GM21360 (cell line): Measurements from ENCODE around the gene TFCP2L1.

Experiments used
- ATAC-seq: cut with Tn5 transposase; IDR thresholded peaks from one replicate; pipeline ENCODE4 v1.9.1; 2021; ENCODE audit warnings: mild to moderate bottlenecking, moderate library complexity; ENCODE audit not compliant: unreplicated experiment

The TFCP2L1 gene

DNA sequence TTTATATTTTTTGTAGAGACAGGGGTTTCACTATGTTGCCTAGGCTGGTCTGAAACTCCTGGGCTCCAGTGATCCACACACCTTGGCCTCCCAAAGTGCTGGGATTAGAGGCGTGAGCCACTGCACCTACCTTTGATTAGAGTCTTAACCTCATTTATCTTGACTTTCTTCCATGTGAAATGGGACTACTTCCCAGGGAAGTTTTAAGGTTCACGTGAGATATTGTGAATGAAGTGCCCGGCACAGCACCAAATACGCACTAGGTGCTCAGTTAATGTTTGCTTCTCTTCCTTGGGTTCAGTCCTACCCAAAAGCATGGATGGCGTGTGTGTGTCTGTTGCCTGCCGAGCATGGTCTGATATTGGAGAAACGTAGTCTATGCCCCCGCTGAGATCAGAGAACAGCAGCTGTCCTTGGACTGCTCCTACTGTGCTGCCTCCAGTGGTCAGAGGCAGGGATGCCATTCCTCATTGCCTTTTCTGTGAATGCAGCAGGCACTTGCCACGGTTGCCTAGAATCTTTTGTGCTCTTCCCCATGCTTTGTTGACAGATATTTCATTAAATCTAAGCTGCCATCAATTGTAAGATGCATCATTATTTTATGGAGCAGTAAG lies 12.3 kb upstream of the TFCP2L1 start:
- ATAC-seq, result no peak

DNA sequence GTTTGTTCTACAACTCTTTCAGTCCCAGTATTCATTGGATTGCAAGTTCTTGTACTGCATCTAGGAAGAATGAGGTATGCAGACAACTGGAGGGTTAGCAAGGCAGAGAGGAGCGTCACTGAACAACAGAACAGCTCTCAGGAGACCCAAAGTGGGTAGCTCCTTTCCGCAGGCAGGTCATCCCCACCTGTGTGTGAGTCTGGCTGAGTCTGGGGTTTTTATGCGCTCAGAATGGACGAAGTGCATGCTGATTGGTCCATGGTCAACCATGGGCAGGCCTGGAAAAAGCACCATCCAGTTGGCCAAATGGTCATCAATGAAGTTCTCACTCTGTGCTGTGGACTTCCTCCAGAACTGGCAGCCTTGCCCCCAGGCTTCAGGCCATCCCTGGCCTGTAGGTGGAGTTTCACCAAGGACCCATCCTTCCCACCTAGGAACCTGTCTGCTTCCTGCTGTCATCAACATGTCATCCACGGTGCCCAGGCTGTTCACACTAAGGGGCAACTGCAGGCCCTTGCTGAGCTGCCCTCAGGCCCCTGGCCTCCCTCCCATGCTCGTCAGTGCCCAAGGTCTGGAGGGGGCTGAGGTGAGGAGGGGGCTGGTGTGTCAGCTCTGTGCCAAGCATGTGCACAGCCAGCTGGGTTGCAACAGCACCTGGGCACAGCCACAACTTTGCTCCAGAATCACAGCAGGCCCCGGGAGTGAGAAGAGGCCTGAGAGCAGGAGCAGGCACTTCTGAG lies 11.1 kb upstream of the TFCP2L1 start:
- no peak for ATAC-seq

DNA sequence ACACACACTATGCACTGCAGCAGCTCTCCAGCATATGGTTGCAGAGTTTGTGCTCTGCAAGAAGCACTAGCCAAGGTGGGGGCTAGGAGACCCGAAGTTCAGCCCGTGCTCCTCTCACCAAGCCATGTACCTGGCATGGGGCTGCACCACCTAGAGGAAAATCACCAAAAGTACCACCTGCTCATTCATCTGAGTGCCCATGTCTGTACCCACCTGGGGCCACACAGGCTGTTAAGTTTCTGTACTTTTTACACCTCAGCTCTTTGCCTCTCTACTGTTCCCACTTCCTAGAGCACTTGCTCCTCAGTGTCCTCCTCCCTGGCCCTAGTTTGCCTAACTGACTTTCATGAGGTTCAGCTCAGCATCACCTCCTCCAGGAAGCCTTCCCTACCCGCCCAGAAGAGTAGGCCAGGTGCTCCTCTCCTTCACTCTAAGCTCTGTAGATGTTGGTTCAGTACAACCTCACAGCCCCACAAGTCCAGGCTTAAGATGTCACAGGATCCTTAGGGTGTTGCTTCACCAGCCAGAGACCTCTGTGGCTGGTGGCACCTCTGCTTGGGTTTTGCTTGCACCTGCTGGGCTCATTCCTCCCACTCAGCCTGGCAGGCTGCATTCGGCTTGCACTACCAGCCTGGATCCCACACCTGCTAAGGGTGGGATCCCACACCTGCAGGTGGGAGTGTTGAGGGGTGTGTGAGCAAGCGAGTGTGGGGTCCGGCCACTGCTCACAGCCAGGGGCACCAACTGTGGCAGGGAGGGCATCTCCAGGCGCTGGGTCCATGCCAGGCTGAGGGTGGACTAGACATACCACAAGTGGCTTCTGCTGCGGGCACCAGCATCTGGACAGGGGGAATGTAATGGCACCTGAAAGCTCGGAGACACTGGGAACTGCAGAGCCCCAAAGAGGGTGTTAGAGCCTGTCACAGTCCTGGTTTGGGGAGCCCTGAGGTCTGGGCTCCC lies 10.2 kb upstream of the TFCP2L1 start:
- no peak for ATAC-seq

DNA sequence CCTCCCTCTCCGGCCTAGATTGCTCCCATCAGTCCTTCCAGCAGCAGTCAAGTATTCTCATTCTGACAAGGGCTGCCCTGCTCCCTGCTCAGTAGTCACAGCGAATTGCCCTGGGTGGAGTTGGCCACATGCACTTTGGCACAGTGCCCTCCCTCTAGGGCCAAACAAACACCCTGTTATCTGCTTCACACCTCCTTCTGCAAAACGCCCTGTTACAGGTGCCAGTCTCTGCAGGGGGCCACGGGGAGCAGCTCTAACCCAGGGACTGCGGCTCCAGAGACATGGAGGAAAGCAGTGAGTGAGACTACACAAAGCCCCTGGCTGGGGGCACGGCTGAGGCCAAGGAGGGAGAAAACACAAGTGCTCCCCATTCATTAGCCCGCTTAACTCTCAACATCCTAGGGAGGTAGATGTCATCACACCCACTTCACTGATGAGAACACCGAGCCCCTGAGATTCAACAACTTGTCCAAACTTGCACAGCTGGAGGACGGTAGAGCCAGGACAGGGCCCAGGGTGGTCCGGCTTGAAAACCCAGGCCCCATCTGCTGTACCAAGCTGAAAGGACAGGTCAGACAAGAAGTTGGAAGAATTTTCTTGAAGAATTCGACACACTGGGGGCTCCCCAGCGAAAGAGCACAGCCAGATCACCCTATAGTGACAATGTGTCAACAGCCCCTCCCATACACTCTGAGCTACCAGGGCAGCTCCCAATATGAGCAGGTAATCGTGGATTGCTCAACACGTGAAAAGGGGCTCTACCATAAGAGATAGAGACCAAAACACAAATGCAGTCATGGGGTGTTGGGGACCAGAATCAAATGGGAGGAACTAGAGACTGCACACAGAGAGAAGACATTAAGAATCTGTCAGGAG lies 8.7 kb upstream of the TFCP2L1 start:
- no peak for ATAC-seq

DNA sequence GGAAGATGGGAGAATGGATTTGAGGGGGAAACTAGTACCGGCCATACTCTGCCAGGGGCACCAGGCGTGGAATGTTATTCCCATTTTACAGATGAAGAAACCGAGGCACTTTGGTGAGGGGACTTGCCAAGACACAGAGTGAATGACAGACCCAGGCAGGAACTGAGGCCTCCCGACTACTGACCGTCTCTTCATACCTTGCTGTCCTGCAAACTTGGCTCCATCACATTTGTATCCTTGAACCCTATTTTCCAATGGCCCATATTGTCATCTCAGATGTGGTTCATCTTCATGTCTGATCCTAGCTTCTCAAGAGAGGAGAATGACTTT lies 6.2 kb upstream of the TFCP2L1 start:
- no peak for ATAC-seq

DNA sequence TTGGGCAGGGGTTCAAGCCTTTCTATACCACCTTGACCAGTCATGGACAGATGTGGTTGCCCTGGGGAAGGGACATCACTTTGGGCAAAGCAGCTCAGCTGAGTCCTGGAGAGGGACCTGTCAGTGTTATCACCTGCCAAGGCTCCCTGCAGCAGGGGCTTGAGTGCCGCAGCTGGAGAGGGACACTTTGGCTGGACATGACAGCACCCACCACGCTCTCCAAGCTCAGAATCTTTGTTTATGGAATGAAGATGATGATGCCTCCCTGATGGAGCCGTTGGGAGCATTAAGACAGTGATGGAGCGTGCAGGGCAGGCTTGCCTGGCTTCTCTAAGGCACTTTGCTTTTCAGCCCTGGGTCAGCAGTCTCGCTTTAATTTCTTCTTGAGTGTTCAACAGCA lies 4.3 kb upstream of the TFCP2L1 start:
- ATAC-seq, result no peak

DNA sequence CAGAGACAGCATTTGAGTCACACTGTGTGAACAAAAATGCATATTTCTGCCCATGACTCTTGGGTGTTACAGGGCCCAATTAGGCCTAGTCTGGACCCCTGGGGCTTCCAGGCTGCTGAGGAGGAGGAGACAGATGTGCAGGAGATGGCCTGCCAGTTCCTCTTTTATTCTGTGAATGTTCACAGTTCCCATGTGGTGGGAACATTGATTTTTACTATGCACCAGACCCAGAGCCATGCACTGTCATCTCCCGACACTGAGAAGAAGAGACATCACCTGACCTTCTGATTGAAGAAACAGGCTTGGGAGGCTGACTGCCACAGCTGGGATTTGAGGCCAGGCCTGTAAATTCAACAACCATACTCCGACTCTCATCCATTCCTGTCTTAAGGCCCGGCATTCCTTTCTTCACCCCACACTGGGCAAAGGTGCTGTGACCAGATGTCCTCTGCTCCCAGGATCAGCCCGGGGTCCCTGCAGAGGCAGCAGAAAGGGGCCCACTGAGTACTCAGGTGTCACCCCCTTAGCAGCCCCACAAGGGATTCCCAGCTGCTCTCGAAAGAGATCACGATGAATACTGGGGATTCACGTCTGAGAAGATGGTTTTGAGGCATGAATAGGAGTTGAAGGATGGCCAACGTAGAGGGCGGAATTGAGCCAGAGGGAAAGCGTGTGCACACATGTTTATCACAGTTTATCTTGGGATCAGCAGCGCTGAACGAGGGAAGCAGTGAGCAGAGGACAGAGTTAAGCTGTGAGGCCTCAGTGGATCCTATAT lies 3.6 kb upstream of the TFCP2L1 start:
- ATAC-seq, result no peak

DNA sequence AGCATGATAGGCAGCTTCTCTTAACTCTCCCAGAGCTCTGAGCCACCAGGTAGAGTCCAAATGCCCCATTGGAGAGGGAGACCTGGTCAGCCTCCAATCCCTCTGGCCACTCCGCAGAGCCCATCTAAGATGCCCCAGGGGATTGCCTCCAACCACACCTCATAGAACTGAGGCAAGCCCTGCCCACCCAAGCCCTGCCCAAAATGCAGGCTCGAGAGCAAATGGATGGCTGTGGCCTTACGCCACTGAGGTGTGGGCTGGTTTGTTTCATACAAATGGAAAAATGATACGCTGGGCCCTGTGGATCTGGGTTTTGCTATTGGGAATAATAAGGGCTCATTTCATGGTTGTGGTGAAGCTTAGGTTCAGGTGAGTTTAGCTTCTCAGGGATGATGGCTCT lies 3.0 kb upstream of the TFCP2L1 start:
- ATAC-seq, result no peak

DNA sequence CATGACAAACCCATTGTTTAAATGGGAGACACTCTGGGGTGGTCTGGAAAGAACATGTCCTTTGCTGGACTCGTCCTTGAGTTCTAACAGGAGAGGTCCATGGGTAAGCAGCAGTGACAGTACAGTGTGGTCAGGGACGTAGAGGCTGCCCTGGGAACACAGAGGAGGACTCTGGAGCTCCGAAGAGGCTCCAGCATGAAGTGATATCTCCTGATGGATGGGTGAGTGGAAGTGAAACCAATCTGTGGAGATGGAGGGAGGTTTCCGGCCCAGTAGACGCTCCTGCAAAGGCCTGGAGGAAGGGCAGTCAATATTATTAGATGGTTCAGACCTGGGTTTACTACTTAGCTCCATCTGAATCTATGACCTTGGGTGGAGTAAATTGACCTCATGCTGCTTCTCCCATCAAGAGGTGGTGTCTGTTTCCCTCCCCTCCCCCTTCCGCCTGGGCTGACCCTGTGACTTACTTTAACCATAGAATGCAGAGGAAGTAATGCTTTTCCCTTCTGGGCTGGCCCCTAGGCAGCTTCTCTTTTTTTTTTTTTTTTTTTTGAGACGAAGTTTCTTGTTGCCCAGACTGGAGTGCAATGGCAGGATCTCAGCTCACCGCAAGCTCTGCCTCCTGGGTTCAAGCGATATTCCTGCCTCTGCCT lies 2.3 kb upstream of the TFCP2L1 start:
- no peak for ATAC-seq

DNA sequence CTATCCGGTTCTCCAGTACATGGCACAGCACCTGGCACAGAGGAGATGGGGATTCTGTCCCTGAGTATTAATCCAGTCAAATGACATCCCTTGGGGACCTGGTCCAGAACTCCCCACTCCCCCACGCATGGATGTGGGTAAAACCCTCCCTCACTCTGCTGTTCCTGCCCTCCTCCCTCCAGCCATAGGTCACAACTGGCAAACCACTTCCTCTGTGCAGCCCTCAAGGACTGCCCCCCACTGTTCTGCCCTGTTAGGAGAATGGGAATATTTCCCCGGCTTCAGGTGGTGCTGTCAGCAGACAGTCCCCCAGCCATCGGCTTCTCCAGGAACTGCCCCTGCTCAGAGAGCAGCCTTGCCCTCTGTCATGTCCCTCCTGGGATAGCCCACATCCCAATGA lies 1.5 kb upstream of the TFCP2L1 start:
- ATAC-seq, result no peak

DNA sequence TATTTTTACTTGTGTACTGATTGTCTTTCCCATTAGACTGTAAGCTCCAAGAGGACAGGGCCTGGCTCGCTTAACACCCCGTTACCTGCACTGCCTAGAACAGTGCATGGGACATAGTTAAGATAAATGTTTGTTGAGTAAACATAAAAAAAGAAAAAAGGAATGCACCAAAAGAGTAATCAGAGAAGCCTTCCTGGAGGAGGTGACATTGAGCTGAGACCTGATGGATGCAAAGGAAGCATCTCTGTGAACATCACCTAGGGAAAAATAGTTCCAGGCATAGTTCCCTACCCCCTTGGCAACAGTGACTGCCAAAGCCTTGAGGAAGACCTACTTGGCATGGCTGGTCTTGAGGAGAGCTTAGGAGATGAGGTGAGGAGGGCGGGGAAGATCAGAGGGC lies 924 bp upstream of the TFCP2L1 start:
- no peak for ATAC-seq

DNA sequence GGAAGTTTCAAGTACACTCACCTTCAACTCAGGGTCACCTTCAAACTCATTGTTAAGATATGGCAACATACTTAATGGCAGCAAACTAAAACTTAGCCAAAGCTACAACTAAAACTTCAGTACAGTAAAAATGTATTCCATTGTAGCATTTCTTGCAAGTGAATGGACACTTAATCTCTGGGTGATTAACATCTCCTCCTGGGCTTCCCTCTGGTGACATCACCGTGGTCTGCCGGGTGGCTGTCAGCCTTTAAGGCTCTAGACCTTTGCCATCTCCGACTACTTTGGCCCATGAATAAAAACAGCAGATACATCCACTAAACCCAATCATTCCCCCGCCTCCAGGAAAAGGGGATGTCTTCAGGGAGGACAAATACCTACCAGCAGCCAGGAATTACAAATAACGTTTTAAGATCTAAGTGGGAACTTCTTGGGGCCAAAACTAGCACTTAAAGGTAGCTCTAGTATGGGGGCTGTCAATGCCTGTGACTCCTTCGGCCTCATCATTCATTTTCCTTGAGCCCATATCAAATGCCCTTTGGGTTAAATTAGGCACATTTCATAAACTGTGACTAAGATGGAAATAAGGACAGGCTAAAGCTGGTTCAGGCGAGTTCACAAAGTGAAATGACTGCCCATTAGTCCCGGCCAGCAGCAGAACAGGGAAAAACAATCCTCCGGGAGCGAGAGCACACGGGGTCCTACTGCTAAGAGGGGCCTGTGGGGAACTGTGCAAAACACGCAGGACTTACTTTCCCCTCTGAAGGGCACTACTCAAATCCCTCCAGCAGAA lies 1.1 kb downstream of the TFCP2L1 start:
- no peak for ATAC-seq

DNA sequence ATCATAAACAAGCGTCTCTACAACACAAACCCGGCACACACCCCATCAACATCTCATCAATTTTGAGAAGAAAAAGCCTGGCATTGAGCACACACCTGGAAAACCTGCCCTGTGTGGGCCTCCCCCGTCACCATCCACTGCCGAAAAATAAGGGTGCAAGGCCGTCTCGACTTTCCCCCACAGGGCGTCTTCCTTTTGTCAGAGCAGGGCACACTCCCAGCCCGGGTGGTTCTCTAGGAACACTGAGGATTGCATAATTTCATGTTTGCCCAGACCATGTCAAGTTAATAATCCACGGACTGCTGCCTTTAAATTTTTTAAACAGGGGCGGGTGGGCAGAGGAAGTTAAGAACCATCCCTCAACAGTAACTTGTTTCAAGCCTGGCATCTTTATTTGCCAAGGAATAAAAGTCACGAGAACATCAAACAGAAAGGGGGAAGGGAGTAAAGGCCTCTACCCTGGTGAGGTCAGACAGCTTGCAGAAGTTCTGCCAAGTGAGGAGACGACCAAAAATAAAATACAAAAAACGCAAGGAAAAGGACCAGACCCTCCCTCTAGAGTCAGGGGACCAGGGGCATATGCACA lies 2.1 kb downstream of the TFCP2L1 start:
- no peak for ATAC-seq

DNA sequence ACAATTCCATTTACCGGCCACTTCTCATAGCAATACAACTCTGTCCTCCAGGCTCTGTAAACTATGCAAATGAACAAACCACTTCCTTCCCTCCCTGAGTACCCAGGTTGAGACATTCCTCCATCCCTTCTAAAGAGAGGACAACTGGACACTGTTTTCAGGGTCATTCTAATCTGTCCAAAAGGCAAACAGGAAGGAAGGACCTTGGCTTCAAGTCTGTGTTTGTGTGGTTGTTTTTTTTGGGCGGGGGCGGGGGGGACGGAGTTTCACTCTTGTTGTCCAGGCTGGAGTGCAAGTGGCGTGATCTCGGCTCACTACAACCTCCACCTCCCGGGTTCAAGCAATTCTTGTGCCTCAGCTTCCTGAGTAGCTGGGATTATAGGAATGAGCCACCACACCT lies 3.3 kb downstream of the TFCP2L1 start:
- no peak for ATAC-seq

DNA sequence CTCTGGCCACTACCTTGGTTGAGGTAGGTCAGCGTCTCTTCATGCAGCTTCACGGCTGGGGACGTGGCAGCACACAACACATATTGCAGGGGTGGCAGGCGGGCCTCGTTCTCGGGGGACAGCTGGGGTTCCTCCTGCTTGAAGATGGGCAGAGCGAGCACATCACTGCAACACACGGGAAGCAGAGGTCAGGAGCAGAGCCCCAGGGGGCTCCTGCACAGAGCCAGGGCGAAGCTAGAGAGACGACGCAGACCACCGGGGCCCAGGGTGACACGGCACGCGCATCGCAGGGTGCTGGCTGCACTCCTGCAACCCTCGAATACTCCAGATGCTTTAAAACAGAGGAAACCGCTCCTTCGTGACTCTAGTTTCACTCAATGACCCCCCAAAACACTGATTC lies 3.9 kb downstream of the TFCP2L1 start:
- ATAC-seq, result no peak

DNA sequence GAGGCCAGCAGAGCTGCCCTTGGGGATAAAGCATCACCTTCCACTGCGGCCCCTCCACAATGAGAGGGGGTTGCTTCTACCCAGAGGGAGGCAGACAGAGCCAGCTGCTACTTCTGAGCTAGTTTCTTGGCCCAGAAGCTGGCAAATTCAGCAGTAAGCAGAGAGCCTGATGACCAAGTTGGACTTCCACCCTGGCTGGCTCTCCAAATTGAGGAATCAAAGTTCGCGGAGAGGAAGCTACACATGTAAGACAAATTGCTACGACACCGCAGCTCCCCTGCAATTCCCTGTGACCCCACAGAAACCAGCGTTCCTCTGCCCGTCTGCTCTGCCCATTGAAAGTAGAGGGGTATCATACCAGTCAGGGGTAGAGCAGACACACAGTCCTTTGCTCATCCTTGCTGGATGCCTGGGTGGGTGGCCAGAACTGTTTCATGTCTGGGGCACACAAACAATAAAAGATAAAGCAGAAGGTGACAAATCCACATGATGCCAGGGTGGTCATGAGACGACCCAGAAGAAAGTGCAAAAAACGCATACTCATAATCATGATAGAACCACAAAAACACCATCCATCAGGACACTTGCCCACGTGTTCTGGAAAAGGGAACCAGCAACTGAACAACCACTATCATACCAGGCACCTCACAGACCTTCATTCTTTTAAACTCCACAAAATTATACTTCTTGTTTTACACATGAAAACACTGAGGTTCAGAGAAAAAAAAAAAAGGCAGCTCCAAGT lies 5.4 kb downstream of the TFCP2L1 start:
- ATAC-seq, result no peak

DNA sequence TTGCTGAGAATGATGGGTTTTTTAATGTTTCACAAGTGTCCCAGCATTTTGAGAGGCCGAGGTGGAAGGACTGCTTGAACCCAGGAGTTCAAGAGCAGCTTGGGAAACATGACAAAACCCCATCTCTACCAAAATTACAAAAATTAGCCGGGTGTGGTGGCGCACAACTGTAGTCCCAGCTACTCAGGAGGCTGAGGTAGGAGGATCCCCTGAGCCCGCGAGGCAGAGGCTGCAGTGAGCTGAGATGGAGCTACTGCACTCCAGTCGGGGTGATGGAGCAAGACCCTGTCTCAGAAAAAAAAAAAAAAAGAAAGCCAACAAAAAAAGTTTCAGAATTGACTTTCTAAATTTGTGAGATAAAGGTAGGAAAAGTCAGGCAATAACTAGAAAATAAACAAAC lies 8.7 kb downstream of the TFCP2L1 start:
- ATAC-seq, result no peak

DNA sequence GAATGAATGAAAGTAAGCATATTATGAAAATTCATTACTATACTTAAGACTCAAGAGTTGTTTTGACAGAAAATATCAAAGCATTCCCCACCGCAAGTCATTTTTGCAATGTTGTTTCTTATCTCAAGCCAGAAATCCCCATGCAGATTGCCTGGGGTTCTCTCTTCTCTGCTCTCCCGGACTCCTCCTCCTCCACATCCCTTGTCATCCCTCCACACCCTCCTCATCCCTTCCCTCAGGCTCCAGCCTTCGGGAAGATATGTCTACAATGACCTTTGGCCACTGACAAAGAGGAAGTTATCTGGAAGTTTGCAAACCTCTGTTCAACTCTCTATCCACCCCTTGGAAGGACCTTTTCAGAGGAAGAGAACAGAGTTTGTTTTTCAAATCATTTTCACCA lies 11.9 kb downstream of the TFCP2L1 start:
- ATAC-seq, result no peak
